ENCODE data around the gene HPN. TPM values are rescaled to one million over a fixed set of nuclear protein-coding genes. Genes with fewer than 3 reads are reported as not detected.

HPN gene
- polyA plus RNA-seq, 1 donor from 2014 or later, result not detected

DNA sequence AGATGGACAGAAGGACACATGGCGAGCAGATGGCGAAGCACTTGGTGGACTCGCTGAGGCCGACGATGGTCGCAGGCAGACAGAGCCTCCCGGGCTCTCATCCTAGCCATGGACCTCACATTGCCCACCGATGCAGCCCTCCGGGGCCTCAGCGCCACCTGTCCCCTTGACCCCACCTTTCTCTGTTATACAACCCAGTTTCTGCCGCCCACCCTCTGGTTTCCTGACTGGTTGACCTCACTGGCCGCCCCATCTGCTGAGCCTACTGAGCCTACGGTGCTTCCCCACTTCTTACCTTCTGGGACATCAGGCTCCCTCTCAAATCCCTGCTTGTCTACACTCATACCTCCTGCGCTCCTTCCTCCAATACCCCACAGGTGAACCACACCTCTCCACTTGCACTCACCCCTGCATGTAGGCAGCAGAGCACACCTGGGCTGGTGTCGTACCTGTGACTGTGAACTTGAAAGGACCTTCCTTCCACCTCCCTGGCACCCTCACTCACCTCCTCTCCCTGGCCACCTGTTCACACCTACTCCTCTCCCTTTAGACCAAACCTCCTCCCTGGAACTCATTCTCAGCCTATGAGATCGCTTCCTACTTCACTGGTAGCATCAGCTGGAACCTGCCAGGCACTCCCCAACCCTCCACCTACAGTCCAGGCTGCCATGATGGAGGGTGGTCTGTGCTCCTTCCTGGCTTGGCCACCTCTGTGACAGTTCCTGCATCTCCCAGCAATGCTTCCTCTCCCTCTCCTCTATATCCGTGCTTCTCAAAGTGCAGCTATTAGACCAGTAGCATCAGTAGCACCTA, 36.1 kb downstream of the HPN start:
- peaks cover 3% of the 10 kb centered on the region for H3K36me3 Mint-ChIP-seq
- H3K9me3 Mint-ChIP-seq, result no peaks in the 10 kb centered on the region
- H3K27me3 Mint-ChIP-seq, result no peaks in the 10 kb centered on the region
- no peak overlapping the region for H3K4me3 Mint-ChIP-seq
- H3K4me1 Mint-ChIP-seq, result peaks cover 9 to 14% (median 11%) of the 10 kb centered on the region in 3 donors
- peak overlapping the region in 1 of 3 donors; percentile 32 for H3K27ac Mint-ChIP-seq

DNA sequence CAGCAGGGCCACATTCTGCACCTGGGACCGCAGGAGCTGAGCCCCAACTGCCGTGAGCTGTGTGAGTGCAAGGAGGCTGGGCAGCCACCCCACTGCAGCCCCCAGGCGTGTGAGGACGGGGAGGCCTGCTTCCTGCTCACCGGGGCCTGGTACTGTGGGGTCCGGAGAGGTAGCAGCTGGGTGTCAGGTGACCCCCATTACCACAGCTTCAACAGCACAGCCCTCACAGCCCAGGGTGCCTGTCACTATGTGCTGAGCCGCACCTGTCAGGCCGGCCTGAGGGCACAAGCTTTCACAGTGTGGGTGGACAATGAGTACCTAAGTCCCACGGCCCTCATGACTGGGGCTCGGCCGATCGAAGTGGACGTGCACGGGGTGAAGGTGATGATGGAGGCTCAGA, 38.3 kb downstream of the HPN start:
- no peak overlapping the region for H3K27ac Mint-ChIP-seq
- peaks cover 26 to 30% (median 28%) of the 10 kb centered on the region in 3 donors for H3K4me1 Mint-ChIP-seq
- H3K4me3 Mint-ChIP-seq, result peak overlapping the region in 1 of 4 donors; percentile 51
- peaks cover 3% of the 10 kb centered on the region for H3K36me3 Mint-ChIP-seq
- no peaks in the 10 kb centered on the region for H3K9me3 Mint-ChIP-seq
- no peaks in the 10 kb centered on the region for H3K27me3 Mint-ChIP-seq

- Mint-ChIP-seq H3K27me3 (no peaks in the 10 kb centered on the region), H3K27ac (no peak overlapping the region), H3K4me1 (peaks cover 28 to 31% (median 31%) of the 10 kb centered on the region in 3 donors), H3K9me3 (no peaks in the 10 kb centered on the region), H3K4me3 (no peak overlapping the region), H3K36me3 (peaks cover 3% of the 10 kb centered on the region)
These were observed 39.2 kb downstream of the HPN start for GRCh38 chr19:35080613-35081170.

GRCh38 chr19:35081201-35081600, 39.7 kb downstream of the HPN start:
- Mint-ChIP-seq H3K4me3 (no peak overlapping the region), H3K9me3 (no peaks in the 10 kb centered on the region), H3K27ac (no peak overlapping the region), H3K4me1 (peaks cover 33 to 36% (median 36%) of the 10 kb centered on the region in 3 donors), H3K36me3 (peaks cover 3% of the 10 kb centered on the region), H3K27me3 (no peaks in the 10 kb centered on the region)

DNA sequence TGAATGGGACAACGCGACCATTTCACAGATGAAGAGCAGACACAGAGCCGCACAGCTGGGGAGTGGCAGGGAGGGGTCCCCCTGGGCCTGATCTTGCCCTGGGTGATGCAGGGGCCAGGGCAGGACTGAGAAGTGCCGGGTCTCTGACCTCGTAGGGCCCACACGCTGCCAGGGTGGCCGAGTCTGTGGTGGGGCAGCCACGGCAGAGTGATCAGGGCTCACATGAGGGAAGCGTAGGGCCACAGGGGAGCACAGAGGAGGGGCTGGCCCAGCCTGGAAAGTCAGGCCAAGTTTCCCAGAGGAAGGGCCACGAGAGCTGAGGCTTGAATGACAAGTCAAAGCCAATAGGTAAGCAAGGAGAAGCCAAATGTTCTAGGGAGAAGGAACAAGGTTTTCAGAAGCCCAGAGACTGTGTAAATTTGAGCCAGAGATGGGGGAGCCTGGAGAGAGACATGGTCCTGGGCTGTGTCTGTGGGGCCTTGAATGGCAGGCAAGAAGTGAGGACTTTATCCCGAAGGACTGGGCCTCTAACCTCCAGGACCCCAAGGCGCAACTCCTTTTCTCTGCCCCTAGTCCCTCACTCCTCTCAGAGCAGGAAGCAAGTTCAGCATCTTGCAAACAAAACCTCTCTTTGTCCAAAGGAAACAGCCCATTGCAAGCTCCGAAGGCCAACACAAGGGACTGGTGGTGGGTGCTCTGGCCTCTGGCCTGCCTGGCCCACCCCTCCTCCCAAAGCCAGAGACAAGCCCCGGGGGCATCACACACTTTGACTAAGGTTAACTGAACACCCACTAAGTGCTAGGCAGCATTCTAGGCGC, 42.4 kb downstream of the HPN start:
- Mint-ChIP-seq H3K36me3 (peaks cover 4% of the 10 kb centered on the region), H3K4me1 (peaks cover 36 to 42% (median 37%) of the 10 kb centered on the region in 3 donors), H3K27ac (peak overlapping the region; percentile 46 to 69 (median 68)), H3K27me3 (no peaks in the 10 kb centered on the region), H3K4me3 (peak overlapping the region; percentile 31 to 92 (median 60)), H3K9me3 (no peaks in the 10 kb centered on the region)

- Mint-ChIP-seq H3K4me1 (peaks cover 33 to 42% (median 35%) of the 10 kb centered on the region in 3 donors), H3K27ac (peak overlapping the region in 2 of 3 donors; percentile 8 to 68), H3K36me3 (peaks cover 2% of the 10 kb centered on the region), H3K9me3 (no peaks in the 10 kb centered on the region), H3K27me3 (no peaks in the 10 kb centered on the region), H3K4me3 (peak overlapping the region in 3 of 4 donors; percentile 21 to 92 (median 87))
These were observed 42.9 kb downstream of the HPN start for GRCh38 chr19:35084509-35084762.

GRCh38 chr19:35085947-35086346, 44.4 kb downstream of the HPN start:
- H3K9me3 Mint-ChIP-seq, result no peaks in the 10 kb centered on the region
- H3K27me3 Mint-ChIP-seq, result peaks cover 1% of the 10 kb centered on the region
- peak overlapping the region; percentile 74 to 95 (median 92) for H3K27ac Mint-ChIP-seq
- peak overlapping the region; percentile 7 to 86 (median 72) for H3K4me3 Mint-ChIP-seq
- peaks cover 1% of the 10 kb centered on the region for H3K36me3 Mint-ChIP-seq
- peaks cover 39 to 49% (median 39%) of the 10 kb centered on the region in 3 donors for H3K4me1 Mint-ChIP-seq

DNA sequence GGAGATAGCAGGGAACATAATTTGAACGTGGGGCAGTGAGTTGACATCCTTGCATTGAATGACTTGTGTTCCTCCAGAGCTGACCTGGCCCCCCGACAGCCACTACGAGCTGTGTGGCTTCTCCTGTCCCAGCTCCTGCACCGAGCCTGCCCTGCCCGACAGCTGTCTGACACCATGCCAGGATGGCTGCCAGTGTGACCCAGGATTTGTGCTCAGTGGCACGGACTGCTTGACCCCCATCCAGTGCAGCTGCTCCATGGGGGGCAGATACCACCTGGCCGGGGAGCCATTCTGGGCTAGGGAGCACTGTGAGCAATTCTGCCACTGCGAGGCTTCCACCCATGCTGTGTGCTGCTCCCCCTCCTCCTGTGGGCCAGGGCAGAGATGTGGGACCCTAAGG, 44.9 kb downstream of the HPN start:
- Mint-ChIP-seq H3K4me1 (peaks cover 39 to 49% (median 39%) of the 10 kb centered on the region in 3 donors), H3K27ac (peak overlapping the region; percentile 74 to 95 (median 92)), H3K36me3 (peaks cover 1% of the 10 kb centered on the region), H3K4me3 (peak overlapping the region; percentile 7 to 86 (median 72)), H3K27me3 (peaks cover 1% of the 10 kb centered on the region), H3K9me3 (no peaks in the 10 kb centered on the region)

- peaks cover 39 to 49% (median 39%) of the 10 kb centered on the region in 3 donors for H3K4me1 Mint-ChIP-seq
- peak overlapping the region in 1 of 4 donors; percentile 70 for H3K4me3 Mint-ChIP-seq
- peaks cover 1% of the 10 kb centered on the region for H3K27me3 Mint-ChIP-seq
- peak overlapping the region; percentile 46 to 73 (median 64) for H3K27ac Mint-ChIP-seq
- H3K9me3 Mint-ChIP-seq, result no peaks in the 10 kb centered on the region
- H3K36me3 Mint-ChIP-seq, result peaks cover 1% of the 10 kb centered on the region
These were observed 45.9 kb downstream of the HPN start for GRCh38 chr19:35087393-35087792.

DNA sequence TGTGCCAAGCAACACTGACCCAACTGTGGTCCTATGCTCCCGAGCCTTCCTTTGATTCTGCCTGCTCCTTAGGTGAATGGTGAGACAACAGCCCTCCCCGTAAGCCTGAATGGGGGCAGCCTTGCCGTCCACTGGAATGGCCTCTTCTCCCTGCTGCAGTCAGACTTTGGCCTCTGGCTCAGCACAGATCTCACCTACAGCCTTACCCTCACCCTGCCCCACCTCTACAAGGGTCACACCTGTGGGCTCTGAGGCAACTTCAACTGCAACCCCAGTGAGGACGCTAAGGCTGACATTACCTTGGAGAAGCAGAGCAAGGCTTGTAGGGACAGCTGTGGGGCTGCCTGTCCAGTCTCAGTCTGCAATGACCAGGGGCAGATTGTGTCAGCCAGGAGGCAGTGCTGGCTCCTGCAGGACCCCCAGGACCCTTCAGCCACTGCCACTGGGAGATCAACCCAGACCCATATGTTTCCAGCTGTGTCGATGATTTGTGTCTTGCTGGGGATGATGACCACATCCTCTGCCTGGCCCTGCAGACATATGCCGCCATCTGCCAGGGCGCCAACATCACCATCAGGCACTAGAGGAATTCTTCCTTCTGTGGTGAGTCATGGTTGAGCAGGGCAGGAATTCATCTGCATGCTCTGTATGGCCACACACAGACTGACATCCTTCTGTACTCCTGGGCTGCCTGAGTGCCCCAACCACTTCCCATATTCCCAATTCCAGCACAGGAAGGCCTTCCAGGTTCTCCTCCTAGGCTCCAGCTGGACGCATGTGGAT, 46.8 kb downstream of the HPN start:
- peaks cover 1% of the 10 kb centered on the region for H3K36me3 Mint-ChIP-seq
- H3K4me1 Mint-ChIP-seq, result peaks cover 34 to 44% (median 36%) of the 10 kb centered on the region in 3 donors
- peak overlapping the region in 2 of 3 donors; percentile 18 to 73 for H3K27ac Mint-ChIP-seq
- peaks cover 1% of the 10 kb centered on the region for H3K27me3 Mint-ChIP-seq
- H3K4me3 Mint-ChIP-seq, result peak overlapping the region in 1 of 4 donors; percentile 52
- no peaks in the 10 kb centered on the region for H3K9me3 Mint-ChIP-seq

GRCh38 chr19:35089554-35089953, 48.0 kb downstream of the HPN start:
- H3K4me3 Mint-ChIP-seq, result no peak overlapping the region
- peaks cover 3% of the 10 kb centered on the region for H3K27me3 Mint-ChIP-seq
- no peak overlapping the region for H3K27ac Mint-ChIP-seq
- peaks cover 22 to 33% (median 25%) of the 10 kb centered on the region in 3 donors for H3K4me1 Mint-ChIP-seq
- peaks cover 1% of the 10 kb centered on the region for H3K36me3 Mint-ChIP-seq
- no peaks in the 10 kb centered on the region for H3K9me3 Mint-ChIP-seq

DNA sequence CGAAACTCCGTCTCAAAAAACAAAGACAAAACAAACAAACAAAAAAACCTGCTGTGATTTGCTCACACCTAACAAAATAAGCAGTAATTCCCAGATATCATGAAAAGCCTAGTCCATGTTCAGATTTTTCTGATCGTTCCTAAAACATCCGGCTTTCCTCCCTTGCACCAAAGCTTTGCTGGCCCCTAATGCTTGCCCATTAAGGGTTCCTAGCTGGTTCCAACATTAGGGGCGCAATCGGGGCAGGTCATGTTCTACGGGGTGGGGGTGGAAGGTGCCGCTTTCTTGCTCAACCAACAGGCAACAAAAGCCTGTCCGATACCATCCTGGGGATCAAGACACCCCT, 48.6 kb downstream of the HPN start:
- Mint-ChIP-seq H3K9me3 (no peaks in the 10 kb centered on the region), H3K4me3 (peak overlapping the region in 3 of 4 donors; percentile 30 to 81 (median 53)), H3K27me3 (peaks cover 3% of the 10 kb centered on the region), H3K4me1 (peaks cover 22 to 29% (median 22%) of the 10 kb centered on the region in 3 donors), H3K27ac (peak overlapping the region in 2 of 3 donors; percentile 39 to 80), H3K36me3 (peaks cover 1% of the 10 kb centered on the region)

DNA sequence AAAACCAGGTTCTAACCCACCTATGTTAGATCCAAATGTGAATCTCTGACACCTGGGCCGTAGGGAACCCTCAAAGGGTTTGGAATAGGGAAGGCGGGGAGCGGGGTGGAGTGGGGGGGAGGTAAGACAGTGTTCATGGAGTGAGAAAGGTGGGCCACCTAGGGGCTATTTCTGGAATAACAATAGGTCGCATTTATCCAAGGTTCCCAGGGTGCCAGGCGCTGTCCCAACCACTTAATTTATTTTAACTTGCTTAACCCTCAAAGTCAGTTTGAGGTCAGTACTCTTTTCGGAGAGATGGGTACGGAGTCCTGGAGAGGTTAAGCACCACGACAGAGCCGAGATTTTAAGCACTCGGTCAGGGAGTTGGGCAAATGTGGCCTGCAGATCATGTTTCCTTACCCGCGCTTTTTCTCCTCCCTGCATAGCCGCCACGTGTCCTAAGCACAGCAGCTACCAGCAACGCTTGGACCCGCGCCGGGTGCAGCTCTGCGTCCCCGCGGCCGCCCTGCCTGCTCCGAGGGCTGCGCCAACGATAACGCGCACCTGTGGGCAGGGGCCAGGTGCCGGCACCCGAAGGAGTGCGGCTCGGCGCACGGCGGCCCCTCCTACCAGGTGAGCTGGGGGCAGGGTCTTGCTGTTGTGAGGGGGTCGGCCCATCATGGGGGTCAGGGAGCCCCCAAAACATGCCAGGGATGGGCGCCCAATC, 49.1 kb downstream of the HPN start:
- H3K27me3 Mint-ChIP-seq, result peaks cover 3% of the 10 kb centered on the region
- peaks cover 19 to 26% (median 19%) of the 10 kb centered on the region in 3 donors for H3K4me1 Mint-ChIP-seq
- H3K27ac Mint-ChIP-seq, result peak overlapping the region; percentile 23 to 80 (median 39)
- H3K4me3 Mint-ChIP-seq, result peak overlapping the region in 3 of 4 donors; percentile 30 to 81 (median 53)
- H3K36me3 Mint-ChIP-seq, result peaks cover 1% of the 10 kb centered on the region
- H3K9me3 Mint-ChIP-seq, result no peaks in the 10 kb centered on the region

- peaks cover 1% of the 10 kb centered on the region for H3K36me3 Mint-ChIP-seq
- peaks cover 4 to 7% (median 6%) of the 10 kb centered on the region in 3 donors for H3K4me1 Mint-ChIP-seq
- H3K27me3 Mint-ChIP-seq, result peaks cover 3% of the 10 kb centered on the region
- no peak overlapping the region for H3K4me3 Mint-ChIP-seq
- H3K9me3 Mint-ChIP-seq, result no peaks in the 10 kb centered on the region
- H3K27ac Mint-ChIP-seq, result no peak overlapping the region
These were observed 51.9 kb downstream of the HPN start for GRCh38 chr19:35093430-35093829.

Measured in IgD-negative memory B cell (primary cell).